ENCODE data around the gene RANBP1. TPM values are rescaled to one million over a fixed set of nuclear protein-coding genes. Genes with fewer than 3 reads are reported as not detected.

Gene RANBP1
- total RNA-seq, 2 donors from 2014 or later = 57.0 to 61.6 TPM

DNA sequence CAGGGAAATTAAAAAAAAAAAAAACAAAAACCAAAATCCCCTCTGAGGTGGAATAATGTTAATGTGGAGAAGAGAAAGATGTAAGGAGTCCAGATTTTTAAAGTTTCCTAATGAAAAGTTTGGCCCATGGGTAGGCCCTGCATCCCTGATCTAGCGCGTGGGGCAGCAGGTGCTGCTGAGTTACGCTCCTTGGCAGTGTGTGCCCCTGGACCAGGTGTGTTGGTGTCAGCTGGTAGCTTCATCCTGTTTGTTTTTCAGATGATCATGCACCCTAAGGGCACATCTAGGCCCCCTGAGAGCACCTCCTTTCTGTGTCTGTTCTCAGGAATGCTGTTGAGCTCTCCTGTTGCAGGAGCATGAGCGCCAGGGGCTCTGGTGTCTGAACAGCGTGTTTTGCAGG lies 29.1 kb upstream of the RANBP1 start:
- intact Hi-C loops (cut with DNase I) = no loop called here

DNA sequence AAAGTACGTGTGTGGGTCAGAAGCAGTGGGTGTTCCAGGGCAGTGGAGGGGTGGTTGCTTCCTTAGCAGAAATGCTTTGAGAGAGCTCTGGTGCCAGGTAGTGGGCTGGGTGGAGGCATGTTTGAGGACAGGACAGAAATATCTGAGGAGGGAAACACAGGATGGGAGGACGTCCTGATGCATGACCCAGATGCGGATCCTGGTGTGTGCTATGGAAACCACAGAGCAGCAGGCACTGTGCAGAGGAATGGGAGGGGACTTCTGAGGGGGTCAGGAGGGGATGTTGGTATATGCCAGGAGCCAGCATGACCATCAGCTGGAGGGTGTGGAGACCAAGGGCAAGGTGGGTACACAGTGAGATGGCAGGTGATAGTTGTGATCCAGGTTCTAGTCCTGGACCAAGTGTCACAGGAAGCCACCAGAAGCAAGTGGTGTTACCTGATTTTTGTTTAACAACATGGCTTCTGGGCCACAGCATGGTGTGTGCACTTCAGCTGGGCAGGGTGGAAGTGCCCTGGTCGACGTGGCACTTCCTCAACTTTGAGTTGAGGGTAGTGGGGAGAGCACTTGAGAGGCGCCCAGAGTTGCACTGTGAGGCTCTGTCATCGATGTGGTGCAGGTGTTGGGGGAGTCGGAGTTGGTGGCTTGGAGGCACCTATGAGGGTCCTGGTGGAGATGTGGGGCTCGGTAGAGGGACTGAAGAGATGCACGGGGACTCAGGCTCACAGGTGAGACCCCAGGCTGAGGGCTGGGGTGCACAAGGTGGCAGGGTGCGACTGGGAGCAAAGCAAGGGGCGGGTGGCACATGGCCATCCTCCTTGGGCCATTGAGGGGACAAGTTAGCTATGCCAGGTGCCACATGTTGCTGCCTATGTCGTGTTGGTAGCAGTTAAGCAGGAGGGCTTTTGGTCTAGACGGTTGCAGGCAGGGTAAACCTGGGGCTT lies 28.3 kb upstream of the RANBP1 start:
- intact Hi-C loops (cut with DNase I) = no loop called here
- DNase-seq (ENCODE audit: low spot score) = no peak

More for the DNA sequence above, 29.1 kb upstream of the RANBP1 start:
- DNase-seq (ENCODE audit: low spot score) = no peak

DNA sequence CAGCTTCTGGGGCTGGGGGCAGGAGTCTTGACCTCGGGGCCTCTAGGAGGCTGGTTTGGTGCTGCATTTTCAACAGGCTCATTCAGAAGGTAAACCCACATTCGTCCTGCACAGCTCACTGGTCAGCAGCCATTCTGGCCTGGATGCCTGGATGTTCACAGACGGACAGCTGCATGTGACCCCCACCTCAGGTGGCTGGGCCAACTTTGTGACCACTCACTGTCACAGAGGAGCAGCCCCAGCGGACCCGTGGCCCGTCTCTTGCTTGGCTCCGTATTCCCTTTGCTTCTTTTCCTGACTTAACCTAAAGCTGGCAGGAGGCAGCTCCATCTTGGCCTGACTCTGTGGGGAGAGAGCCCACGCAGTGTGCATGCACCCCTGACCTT lies 27.6 kb upstream of the RANBP1 start:
- intact Hi-C loops (cut with DNase I) = no loop called here
- DNase-seq (ENCODE audit: low spot score) = no peak

DNA sequence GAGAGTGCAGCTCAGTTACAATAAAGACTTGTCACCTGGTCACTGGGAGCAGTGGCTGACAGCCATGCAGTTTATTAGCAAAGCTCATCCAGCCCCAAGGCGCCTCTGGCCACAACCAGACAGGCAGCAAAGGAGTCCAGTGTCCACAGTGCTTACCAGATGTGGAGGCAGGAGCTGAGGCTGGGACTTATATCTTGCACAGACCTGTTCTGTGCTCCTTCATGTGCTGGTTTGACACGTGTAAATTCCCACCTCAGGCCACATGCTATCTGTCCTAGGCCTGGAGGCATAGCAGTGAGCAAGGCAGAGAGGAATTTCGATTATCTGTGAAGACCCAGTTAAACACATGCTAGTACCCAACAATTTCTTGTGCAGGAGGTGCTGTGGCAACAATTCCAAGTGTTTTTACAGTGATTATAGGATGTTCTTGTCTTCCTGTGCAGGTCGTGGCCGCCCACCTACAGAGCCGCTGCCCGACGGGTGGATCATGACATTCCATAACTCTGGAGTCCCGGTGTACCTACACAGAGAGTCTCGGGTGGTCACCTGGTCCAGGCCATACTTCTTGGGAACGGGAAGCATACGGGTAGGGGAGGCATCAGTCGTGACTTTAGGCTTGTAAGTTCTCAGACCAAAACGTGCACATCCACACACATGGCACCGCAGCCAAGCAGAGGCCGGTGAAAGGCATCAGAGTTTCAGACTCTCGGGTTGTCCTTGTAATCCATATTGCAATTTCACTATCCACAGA lies 26.5 kb upstream of the RANBP1 start:
- intact Hi-C loops (cut with DNase I) = no loop called here
- DNase-seq (ENCODE audit: low spot score) = no peak

DNA sequence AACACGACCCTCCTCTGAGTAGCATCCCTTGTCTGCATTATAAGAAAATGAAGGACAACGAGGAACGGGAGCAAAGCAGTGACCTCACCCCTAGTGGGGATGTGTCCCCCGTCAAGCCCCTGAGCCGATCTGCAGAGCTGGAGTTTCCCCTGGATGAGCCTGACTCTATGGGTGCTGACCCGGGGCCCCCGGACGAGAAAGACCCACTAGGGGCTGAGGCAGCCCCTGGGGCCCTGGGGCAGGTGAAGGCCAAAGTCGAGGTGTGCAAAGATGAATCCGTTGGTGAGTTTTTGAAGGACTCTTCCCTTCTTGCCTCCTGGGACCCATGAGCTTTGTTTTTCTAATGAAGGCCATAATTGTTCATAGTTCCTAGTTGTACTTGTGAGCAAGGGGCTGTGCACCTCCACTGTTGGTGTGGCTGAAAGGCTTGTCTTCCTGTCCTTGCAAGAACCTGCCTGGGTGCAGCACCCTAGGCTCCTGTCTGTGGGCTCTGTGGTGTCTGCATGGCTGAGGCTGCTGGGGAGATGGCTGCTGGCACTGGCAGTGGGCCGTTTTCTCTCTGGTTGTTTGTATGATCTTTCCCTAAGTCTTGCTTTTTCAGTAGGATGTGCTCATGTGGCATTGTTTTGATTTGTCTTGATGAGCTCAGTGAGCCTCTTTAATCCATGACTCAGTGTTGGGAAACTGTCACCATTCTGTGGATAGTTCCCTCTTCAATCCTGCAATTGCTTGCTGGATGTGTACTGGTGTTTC lies 25.8 kb upstream of the RANBP1 start:
- intact Hi-C loops (cut with DNase I) = loop anchor here in 1 of 2 donors (5.0 kb wide), 1 partner anchor 638 kb away; no protein-coding TSS in a partner anchor
- DNase-seq (ENCODE audit: low spot score) = no peak

DNA sequence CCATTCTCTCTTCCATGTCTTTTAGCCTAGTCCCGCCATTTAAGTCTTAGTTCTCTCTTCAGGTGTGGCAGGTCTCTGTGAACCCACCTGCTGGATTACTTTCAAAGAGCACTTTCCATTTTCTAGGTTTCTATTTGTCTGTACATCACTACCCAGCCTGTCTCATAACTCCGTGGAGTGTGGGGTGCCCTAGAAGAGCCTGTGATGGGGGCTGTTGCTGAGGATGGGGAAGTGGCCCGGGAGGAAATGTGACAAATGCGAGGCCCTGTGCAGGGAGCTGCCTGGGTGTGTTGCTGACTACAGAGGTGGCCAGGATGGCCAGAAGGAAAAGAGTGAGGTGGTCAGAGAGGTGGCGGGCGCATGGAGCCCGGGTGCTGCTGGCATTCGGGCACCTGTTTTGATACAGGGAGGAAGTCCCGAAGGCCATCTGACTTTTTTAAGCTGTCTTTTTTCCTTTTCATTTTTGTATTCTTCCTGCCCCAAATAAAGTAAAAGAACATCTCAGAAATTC lies 25.1 kb upstream of the RANBP1 start:
- intact Hi-C loops (cut with DNase I) = loop anchor here in 1 of 2 donors (5.0 kb wide), 1 partner anchor 638 kb away; no protein-coding TSS in a partner anchor
- no peak for DNase-seq (ENCODE audit: low spot score)

DNA sequence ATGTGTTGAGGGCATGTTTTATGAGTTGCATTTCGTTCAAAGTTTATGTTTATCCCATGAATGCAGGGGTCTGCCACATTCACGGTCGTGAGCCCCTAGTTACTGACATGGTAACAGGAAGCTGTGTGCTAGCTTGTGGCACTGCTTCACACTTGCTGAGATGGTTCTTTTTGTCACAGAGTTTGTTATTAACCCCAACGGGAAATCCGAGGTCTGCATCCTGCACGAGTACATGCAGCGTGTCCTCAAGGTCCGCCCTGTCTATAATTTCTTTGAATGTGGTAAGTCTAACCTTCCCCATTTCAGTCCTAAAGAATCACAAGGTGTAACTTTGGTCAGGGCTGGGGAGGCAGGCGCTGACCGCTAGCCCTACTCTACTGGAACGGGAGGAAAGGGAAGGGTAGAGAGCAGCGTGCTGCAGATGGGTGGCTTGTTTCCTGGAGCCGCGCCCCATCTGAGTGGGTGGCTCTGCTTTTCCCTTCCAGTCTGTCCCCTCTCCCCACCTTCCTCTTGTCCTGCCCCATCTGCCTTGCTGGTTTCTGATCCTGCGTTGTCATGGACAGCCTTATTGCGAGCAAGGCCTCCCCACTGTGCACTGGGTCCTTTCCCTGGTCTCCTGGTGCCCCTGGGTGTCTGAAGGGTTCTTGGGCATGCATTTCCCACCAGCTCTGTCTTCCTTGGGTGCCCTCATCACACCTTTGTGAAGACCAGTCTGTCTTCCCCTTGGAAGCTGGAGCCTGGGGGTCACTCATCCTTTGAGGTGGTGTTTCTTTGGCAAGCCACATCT lies 24.0 kb upstream of the RANBP1 start:
- DNase-seq (ENCODE audit: low spot score) = no peak
- intact Hi-C loops (cut with DNase I) = loop anchor here in 1 of 2 donors (5.0 kb wide), 1 partner anchor 640 kb away; no protein-coding TSS in a partner anchor

DNA sequence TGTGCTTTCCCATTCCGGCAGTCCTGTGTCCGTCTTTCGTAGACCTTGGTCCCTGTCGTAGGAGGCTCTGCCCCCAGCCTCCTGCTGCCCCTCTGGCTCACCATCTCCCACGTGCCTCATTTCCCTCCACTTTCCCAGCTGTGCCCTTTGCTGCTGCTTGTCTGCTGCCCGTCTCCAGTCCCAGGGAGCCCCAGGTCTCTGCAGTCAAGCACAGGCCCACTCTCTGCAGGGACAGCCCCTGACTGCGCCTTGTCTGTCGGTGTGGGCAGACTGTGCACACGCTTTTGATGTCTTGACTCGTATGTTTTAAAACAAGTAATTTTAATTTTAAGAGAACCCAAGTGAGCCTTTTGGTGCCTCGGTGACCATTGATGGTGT lies 23.4 kb upstream of the RANBP1 start:
- DNase-seq (ENCODE audit: low spot score) = peak; percentile 56
- intact Hi-C loops (cut with DNase I) = loop anchor here in 1 of 2 donors (5.0 kb wide), 1 partner anchor 640 kb away; no protein-coding TSS in a partner anchor

DNA sequence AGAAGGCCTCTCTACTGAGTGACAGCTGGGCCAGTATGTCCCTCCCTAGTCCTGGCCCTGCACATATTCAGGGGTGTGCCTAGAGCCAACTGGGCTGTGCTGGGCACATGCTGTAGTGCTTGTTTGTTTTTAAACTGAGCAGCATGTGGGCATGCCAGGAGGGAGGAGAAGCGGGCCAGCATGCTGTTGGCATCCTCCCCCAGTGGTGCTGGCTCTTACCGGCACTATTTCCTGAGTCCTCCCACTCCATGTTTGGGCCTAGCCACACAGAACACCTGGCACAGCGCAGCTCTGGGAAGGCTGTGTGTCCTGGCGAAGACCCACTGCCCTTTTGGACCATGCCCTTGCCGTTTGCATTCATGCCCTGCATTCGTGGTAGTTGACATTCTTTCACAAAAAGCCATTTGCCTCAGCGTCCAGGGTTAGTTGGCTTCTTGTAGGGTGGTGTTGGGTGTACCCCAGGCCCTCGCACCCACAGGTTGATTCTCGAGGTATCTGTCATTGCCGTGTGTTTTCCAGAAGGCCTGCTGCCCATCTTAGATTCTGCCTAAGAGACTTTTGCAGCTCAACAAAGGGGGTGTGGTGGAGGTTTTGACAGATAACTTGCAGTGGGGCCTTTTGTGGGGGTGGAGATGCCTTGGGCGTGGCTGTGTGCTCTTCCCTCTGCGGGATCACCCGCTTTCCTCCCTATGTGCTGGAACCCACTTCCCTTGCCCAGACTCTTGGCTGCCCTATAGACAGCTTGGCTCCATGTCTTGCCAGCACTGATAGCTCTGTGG lies 22.3 kb upstream of the RANBP1 start:
- intact Hi-C loops (cut with DNase I) = loop anchor here in 1 of 2 donors (5.0 kb wide), 1 partner anchor 641 kb away; no protein-coding TSS in a partner anchor
- peak; percentile 51 for DNase-seq (ENCODE audit: low spot score)

DNA sequence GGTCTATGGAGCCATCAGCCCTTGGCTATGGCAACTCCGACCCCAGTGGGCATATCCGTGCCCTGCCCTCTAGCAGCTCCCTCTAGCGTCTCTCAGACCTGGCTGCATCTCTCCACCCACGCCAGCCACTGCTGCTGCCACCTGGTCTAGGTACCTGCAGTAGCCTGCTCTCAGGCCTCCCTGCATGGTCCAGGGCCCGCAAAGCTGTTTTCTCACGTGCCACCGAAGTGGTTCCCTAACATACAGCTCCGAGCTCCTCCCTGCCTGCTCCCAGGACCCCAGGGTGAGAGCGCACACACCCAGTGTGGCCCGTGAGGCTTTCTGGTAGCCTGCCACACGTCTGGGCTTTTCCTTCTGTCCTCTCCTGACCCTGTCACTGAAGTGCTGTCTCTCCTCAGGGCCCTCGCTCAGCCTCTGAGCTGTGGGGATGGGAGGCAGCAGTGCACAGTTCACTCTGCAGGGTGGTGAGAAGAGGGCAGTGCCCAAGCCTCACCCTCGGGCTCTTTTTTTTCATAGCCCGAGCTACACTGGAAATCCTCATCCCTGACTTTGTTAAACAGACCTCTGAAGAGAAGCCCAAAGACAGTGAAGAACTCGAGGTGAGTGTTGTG lies 21.6 kb upstream of the RANBP1 start:
- peak; percentile 68 for DNase-seq (ENCODE audit: low spot score)
- intact Hi-C loops (cut with DNase I) = loop anchor here in 1 of 2 donors (5.0 kb wide), 1 partner anchor 642 kb away; no protein-coding TSS in a partner anchor

DNA sequence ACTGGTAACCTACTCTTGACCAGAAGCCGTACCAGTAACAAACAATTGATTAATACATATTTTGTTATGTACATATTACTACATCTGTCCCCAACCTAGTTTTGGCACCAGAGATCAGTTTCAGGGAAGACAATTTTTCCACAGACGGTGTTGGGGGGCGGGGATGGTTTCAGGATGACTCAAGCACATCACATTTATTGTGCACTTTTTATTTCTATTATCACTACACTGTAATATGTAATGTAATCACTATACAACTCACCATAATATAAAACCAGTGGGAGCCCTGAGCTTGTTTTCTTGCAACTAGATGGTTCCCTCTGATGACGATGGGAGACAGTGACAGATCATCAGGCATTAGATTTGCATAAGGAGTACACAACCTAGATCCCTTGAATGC lies 20.4 kb upstream of the RANBP1 start:
- intact Hi-C loops (cut with DNase I) = no loop called here
- no peak for DNase-seq (ENCODE audit: low spot score)

DNA sequence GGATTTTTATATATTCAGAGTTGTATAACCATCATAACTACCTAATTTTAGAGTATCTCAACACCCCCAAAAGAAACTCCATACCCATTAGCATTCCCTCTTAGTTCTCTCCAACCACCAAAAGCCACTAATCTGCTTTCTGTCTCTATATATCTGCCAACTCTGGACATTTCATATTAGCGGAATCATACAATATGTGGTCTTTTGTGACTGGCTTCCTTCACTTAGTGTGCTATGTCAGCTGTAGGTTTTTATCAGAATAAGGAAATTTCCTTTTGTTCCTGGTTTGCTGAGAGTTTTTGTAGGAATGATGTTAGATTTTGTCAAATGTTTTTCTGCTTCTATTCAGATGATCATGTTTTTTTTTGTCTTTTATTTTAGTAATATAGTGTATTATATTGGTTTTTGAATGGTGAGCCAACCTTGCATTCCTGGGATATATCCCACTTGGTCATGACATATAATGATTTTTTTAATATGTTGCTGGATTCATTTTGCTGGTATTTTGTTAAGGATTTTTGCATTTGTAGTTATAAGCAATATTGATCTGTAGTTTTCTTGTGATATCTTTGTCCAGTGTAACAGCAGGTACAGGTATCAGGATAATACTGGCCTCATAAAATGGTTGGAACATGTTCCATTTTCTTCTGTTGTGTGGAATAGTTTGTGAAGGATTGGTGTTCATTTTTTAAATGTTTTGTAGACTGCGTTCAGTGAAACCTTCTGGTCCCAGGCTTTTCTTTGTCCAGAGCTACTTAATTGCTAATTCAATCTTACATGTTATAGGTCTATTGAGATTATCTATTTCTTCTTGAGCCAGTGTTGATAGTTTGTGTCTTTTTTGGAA lies 19.1 kb upstream of the RANBP1 start:
- intact Hi-C loops (cut with DNase I) = no loop called here
- no peak for DNase-seq (ENCODE audit: low spot score)

DNA sequence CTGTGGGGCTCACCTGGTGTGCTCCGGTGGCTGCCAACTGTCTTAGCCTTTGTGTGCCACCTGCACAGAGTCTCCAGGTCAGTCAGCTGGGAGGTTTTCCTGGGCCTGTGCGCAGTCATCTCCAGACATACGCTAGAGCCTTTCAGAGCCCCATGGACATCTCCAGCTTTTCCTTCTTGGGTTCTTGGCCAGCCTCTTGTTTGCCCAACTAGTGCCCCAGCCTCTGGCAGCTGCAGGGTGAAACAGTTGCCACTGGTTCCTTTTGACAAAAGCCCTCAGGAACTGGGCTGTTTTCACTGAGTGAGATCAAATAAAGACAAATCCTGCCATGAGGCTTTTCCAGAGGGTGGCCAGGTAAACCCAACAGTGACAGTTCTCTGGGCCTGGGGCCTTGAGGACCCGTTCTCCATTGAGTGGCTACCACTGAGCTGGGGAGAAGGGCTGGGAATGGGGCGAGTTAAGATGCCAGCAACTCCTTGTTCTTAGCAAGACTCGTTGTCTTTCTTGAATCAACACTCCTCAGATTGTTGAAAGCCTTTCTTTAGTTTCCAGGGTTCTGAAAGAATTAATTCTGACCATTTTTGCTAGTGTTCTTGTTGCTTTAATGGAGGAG lies 16.7 kb upstream of the RANBP1 start:
- intact Hi-C loops (cut with DNase I) = no loop called here

DNA sequence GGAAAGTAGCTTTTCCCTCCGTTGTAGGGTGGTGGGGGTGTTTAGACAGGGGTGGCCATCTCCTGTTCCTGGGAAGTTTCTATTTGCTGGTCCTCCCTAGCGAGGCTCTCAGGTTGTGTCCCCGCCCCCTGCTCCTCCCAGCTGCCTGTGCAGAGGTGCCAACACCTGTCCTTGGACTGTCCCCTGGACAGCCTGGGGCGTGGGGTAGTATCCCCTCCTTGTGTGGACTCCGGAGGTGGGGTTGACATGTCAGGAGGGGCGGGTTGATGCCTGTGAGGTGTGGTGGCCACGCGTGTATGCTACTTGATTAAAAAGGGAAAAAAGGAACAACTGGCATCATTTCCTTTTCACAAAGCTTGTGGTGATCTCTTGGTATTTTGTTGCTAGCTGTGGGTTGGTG lies 14.3 kb upstream of the RANBP1 start:
- intact Hi-C loops (cut with DNase I) = no loop called here
- DNase-seq (ENCODE audit: low spot score) = no peak

More for the DNA sequence above, 16.7 kb upstream of the RANBP1 start:
- no peak for DNase-seq (ENCODE audit: low spot score)

DNA sequence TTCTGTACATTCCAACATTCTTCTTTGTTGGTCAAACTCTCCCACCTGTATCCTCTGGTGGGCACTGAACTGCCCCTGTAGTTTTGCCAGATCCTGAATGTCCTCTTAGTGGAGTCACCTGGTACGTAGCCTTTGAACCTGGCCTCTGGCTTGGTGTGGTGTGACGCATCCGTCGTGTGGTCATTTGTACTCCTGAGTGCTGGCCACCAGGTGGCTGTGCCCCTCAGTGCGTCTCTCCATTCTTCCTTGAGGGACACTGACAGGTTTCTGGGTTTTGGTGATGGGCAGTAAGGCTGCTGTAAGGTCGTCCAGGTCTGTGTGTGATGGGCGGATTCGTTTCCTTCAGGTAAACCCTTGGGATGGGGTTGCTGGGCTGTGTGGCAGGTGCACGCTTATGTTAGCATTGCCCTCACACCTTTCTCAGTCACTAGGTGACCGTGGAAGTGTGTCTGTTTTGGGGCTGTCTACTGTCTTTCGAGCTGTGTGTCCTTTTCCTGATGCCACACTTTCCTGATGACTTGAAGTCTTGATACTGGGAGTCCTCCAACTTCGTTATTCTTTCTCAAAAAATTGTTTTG lies 13.6 kb upstream of the RANBP1 start:
- intact Hi-C loops (cut with DNase I) = no loop called here

More for the DNA sequence above, 13.6 kb upstream of the RANBP1 start:
- peak; percentile 38 for DNase-seq (ENCODE audit: low spot score)
